GM19193 (cell line): ENCODE data around the gene HMX3.

Source experiments
- POLR2A ChIP-seq: IDR thresholded peaks from 4 replicates; pipeline ENCODE4 v1.6.1; 2011; ENCODE audit not compliant: insufficient read depth, insufficient read length; ENCODE audit errors: extremely low read depth

Gene HMX3

DNA sequence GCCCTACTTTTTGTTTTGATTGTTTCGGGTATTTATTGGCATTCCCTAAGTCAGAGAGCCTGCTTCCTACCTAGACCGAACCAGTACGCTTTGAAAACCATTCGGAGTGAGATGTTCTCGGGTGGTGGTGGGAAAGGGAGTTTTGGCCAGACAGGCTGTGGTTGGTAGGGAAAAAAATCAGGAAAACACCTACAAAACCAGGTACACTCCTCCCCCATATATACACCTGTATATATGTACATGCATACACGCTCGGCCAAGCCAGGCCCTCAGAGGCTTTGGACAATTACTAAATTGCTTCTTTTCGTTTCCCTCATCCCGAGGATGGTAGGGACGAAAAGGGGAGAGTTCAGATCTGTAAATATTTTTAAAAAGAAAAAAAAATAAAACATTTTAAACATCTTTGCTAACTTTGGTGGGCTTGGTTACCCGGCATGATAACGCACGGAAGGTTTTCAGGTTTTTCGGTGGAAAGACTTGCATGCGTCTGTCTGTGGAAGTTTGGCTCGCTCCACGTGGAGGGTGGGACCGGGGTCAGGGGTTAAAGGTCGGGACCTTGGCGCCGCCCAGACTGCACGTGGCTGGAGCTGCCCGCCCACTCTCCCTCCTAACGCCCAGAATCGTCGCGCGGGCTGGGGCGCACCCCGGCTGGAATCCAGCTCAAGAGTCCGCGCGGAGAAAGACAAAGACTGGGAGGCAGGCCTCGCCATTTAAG, 14.7 kb downstream of the HMX3 start:
- TF ChIP-seq POLR2A, result no peak

DNA sequence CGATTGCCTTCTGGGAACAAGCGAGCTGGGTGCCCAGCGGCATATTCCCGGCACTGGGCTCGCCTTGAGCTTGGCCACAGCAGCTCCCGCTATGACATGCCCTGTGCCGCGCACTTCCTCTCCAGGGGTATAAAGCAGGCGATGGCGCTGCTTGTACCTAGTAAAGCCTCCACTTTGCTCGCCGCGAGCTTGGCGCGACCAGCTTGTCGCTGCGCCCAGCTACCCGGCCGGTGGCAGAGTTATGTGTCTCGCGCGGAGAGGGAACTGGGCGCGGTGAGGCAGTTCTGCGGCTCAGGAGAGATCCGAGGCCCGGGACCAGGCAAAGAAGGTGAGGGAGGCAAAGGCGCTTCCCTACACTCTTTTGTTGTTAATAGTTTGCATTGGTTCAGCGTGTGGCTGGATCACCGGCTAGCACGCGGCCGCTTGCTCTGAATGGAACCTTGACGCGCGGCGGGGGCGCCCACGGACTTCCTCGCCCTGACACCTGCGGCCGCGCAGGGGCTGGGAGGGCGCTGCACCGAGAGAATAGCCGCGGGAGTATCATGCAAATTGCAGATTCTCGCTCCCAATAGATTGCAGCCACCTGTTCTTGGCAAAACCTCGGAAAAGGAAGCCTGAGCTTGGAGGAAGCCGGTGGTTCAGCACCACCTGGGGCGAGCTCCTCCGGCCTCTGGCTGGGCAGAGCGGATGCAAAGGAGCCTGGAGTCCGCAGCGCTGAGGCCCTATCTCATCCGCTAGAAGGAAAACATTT, 15.4 kb downstream of the HMX3 start:
- TF ChIP-seq POLR2A, result no peak

DNA sequence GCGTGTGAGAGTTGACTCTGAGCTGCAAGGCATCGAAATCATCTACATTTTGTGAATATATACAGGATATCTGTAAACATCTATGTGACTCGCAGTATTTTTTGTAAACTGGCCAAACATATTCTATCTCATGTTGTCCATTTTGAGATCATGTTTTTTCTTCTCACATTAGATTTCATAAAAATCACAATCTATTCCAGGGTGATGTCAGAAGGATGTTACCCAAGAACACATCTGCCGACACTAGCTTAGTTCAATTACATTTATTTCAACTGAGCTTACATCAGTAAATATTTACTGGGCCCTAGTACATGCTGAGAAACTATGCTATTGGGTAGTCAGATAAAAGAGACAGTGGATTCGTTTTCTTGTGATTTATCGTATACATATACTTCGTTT, 16.0 kb downstream of the HMX3 start:
- no peak for TF ChIP-seq POLR2A

DNA sequence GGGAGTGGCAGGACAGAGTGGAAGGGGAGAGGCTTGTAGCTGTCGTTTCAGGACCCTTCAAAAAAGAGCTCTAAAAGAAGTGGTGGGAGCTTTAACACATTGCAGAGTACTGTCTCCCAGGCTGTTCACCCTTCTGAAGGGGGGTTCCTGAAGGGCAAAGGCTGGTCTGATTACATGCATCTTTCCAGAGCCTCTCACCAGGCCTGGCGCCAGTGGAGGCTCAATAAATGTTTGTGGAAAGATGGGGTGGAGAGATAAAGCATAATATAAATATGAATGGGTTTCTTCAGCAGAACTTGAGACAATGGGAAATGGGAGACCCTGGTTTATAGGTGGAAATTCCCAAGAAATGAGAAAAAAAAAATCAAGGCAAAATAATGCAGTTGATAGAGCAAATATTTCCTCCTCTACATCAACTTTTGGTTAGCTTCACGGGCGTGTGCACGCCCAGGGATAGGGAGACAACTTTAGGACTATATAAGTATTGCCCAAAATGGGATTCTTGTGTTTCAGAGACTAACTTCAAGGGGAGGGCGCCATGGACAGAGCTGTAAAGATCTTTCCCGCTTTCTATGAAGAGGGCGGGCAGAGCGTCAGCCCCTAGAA, 17.8 kb downstream of the HMX3 start:
- TF ChIP-seq POLR2A, result no peak

DNA sequence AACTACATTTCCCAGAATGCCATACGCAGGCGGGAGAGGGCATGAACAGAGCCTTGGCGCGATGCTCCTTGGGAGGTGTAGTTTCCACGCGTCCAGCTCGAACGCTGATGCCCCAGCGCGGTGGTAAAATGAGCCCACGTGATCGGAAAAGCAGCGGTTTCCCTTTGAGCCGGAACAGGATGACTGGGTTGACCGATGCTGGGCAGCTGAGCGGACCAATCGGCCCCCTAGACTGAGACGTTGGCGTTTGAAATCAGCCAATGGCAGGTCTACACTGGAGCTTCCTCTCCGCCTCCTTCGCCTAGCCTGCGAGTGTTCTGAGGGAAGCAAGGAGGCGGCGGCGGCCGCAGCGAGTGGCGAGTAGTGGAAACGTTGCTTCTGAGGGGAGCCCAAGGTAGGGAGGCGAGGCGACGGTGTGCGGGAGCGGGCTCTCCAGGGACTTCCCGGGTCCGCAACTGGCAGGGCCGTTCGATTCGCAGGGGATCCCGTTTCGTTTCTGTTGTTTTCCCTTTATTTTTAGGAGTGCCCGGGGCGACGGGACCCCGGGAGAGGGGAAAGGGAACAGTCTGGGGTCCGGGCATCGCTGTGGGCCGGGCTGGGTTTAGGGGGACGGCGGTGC, 18.4 kb downstream of the HMX3 start, which contains the start of gene BUB3:
Gene BUB3 (plus strand): TSS at position 311 of the 619 bp plus-strand sequence. CDS start 516 bp downstream, outside the sequence.
- TF ChIP-seq POLR2A, result peak; percentile 98

DNA sequence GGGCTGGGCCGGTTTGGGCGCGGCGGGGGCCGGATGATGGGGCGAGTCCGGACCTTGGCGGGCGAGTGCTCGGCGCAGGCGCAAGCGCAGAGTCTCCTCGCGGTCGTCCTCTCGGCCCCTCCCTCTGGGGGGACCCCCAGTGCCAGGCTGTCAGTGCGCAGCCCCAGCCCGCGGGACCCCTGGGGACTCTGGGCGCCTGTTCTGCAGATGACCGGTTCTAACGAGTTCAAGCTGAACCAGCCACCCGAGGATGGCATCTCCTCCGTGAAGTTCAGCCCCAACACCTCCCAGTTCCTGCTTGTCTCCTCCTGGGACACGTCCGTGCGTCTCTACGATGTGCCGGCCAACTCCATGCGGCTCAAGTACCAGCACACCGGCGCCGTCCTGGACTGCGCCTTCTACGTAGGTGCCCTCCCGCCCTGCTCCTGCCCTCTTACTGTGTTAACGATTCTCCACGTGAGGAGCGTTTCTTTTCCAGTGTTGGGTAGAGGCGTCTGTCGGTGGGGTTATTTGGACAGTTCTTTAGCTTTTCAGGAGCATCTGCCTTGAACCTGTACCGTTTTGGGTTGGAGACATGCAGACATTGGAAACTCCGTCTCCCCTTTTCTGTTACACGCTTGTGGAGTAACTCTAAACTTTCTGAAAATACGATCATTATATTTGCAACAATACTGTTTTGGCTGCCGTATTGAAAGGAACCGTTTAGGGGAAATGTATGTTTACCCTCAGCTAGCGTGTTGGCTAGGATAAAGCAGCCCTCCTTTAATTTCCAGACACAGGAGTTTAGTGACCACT, 19.1 kb downstream of the HMX3 start:
- no peak for TF ChIP-seq POLR2A

DNA sequence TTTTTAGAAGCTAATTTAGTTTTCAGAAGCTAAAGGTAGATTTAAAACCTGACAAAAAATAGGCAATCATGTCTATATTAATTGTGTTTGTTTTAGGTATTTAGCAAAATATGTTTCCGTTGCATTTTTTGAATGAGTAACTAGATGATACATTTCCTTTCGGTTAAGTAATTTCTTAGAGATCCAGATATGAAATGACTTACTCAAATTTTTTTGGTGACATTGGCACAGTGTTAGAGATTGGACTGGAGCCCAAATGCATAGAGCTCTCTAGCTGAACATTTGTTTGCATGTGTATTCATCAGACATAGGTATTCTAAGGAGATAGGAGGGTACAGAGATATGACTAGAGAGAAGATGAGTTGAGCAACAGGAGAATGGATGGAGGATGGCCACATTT, 20.3 kb downstream of the HMX3 start:
- no peak for TF ChIP-seq POLR2A

DNA sequence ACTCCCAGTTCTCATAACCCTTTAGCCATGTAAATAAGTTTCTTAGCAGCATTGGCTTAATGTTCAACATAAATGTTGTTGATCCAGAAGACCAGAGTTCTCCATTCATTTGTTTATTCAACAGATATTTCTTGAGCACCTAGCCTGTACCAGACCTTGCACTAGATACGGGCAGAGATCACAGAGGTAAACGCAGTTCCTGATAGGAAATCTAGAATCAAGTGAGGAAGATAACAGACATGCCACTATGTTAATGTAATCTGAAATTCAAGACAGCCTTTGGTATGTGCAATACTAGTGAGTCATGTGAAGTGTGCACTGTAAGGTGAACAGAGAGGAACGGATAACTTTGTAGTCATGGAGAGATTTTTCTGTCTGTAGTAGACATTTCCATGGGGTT, 21.4 kb downstream of the HMX3 start:
- no peak for TF ChIP-seq POLR2A

DNA sequence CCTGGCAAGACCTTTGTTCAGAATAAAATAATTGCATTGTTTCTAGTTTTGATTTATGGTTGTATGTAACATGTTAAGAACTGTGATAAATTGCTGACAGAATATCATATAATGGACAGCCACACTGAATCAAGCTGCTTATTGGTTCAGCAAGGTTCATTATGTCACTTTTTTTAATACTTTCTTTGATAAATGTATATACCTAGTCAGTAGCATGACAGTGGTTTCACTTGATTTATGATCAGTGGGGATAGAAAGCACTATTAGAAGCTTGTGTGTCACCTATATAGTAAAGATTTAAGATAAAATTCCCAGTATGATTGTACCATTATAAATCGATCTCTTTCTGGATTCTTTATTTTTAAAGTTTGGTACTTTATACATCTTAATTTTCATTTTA, 22.9 kb downstream of the HMX3 start:
- TF ChIP-seq POLR2A, result no peak

DNA sequence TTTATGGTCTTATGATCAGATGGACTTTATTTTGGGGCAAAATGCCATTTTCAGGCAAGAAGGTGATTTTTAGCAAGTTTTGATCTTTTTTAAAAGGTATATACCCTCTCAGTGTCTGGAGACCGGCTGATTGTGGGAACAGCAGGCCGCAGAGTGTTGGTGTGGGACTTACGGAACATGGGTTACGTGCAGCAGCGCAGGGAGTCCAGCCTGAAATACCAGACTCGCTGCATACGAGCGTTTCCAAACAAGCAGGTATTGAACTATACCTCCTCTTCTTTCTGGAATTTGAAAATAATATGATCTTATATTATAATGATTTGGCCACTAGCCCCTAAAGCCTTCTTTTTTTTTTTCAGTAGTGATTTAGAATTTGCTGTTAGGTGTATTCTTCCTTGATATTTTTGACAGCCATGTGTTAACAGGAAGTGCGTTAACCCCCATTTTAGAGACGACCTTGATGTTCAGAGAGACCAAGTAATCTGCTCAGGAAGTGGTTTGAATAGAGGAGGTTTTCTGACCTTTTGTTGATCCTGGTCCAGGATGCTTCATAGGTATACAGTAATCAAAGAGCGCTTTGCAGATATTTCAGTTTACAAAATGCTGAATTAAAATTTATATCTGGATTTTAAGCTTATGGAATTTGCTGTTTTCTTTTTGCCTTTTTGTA, 24.7 kb downstream of the HMX3 start:
- TF ChIP-seq POLR2A, result no peak

DNA sequence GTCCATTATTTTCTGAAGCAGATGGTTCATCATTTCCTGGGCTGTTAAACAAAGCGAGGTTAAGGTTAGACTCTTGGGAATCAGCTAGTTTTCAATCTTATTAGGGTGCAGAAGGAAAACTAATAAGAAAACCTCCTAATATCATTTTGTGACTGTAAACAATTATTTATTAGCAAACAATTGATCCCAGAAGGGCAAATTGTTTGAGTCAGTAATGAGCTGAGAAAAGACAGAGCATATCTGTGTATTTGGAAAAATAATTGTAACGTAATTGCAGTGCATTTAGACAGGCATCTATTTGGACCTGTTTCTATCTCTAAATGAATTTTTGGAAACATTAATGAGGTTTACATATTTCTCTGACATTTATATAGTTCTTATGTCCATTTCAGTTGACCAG, 28.5 kb downstream of the HMX3 start:
- no peak for TF ChIP-seq POLR2A

DNA sequence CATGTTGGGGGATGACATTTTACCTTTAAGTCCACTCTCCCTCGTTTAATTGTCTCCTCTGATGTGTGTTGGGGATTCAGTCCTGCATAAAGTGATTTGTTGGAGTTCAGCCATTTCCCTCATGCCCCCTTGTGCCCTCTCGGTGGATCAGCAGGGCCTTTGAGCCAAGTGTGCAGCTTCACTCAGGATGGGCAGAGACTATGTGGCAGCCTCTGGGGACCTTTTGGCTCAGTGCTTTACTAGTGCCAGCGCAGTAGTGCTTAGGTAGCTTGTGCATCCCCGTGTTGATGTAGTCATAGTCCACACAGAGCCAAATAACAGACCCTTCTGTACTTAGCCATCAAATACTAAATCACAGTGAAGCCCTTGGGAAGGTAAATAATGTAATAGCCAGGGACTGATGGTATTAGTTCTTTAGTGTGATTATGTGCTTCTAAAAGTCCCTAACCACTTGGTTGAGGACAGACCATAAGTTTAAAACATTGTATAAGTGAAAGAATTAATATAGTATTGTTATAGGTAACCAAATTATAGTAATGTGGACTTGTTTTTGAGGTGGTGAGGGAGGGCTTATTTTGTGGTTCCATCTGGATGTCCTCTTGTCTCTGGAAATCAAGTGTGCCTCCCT, 29.8 kb downstream of the HMX3 start:
- peak; percentile 1 for TF ChIP-seq POLR2A

DNA sequence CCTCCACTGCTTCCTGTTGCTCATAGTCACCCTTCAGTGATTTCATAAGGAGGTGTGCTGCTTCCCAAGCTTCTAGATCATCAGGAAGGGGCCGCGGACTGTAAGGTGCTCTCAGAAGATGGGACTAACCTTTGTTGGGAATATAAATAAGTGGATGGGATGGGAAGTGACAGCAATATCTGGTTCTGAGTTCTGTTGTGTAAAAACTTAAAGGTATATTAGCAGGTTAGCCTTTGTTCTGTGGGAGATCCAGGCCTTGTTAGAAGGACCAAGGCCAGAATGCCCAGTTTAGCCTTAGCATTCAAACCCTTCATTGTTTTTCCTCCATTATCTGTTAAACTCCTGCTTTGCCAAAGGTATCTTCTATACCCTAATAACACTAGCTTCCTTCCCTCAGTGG, 30.8 kb downstream of the HMX3 start:
- no peak for TF ChIP-seq POLR2A

DNA sequence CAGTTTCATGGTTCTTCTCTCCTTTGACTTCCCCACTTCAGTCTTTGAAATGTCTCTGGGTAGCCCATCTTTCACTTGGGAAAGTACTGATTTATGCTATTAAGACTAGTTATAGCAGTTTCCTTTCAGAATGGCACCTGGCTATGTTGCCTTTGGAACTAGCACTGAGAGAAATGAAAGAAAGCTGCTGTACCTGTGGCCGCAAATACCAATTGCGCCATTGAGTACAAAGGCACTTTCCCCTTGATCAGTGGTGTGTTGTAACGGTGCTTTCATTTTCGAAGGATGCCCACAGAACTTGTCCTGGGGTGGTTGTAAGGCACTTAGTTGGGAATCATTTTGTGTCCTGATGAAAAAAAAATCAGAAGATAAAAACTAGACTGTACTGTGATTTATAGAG, 35.2 kb downstream of the HMX3 start:
- no peak for TF ChIP-seq POLR2A
